H1 (cell line): Measurements from ENCODE around the gene UNK. TPM values are rescaled to one million over a fixed set of nuclear protein-coding genes. Genes with fewer than 3 reads are reported as not detected.

Source experiments
- CTCF ChIA-PET: fragments of 300-600 bp; sonication (Branson Sonifier 250); formaldehyde crosslinking; loops from one replicate; lab custom pipeline; 2021; ENCODE audit not compliant: partially characterized antibody; lab: Charles Lee
- POLR2A ChIA-PET: fragments of 300-600 bp; sonication (Branson Sonifier 250); formaldehyde crosslinking; loops from one replicate; lab custom pipeline; 2021; ENCODE audit warnings: inconsistent platforms; ENCODE audit not compliant: partially characterized antibody; lab: Charles Lee
- DNase-seq, 2 experiments: peaks; one replicate each; pipeline versions ENCODE4 v3.0.0 to v3.0.0-alpha.2; 2010 to 2022; ENCODE audit warnings: low spot score in 2 of 2, low read depth in 1 of 2, mixed read lengths in 1 of 2
- FAIRE-seq: peaks from 2 replicates; lab custom pipeline; 2011; peaks lifted over from hg19 to GRCh38; lab: Jason Lieb, UNC
- H2AFZ ChIP-seq: 2 replicates; pipeline ENCODE4 v1.8.1; 2012; ENCODE audit warnings: low read length, inconsistent platforms
- H2AK5ac ChIP-seq: 2 replicates; pipeline ENCODE4 v1.6.1; 2013; ENCODE audit warnings: low read depth, low read length
- H2BK120ac ChIP-seq: replicated peaks from 2 replicates; pipeline ENCODE3; 2013; ENCODE audit warnings: low read depth, low read length, inconsistent platforms
- H2BK12ac ChIP-seq: 2 replicates; pipeline ENCODE4 v1.6.1; 2013; ENCODE audit warnings: low read depth, low read length
- H2BK15ac ChIP-seq: 2 replicates; pipeline ENCODE4 v1.6.1; 2013; ENCODE audit warnings: low read length
- H2BK20ac ChIP-seq: 2 replicates; pipeline ENCODE4 v1.6.1; 2013; ENCODE audit warnings: low read length
- H2BK5ac ChIP-seq: 2 replicates; pipeline ENCODE4 v1.6.1; 2013; ENCODE audit warnings: low read depth, low read length
- H3K14ac ChIP-seq: 2 replicates; pipeline ENCODE4 v1.6.1; 2013; ENCODE audit warnings: inconsistent platforms; ENCODE audit not compliant: insufficient read length
- H3K18ac ChIP-seq: 2 replicates; pipeline ENCODE4 v1.6.1; 2013; ENCODE audit warnings: low read length; ENCODE audit errors: extremely low read depth
- H3K23ac ChIP-seq: 2 replicates; pipeline ENCODE4 v1.6.1; 2013; ENCODE audit warnings: inconsistent platforms; ENCODE audit not compliant: insufficient read length
- H3K23me2 ChIP-seq: 2 replicates; pipeline ENCODE4 v1.6.1; 2013; ENCODE audit warnings: low read depth, low read length
- H3K27ac ChIP-seq: 2 replicates; pipeline ENCODE4 v1.6.1; 2011; ENCODE audit warnings: low read depth, low read length, inconsistent platforms
- H3K27me3 ChIP-seq, 4 experiments: replicated peaks in 1 of 4; 1 replicate in 1 of 4; 2 replicates in 3 of 4; pipeline versions ENCODE4 v1.6.1 to v1.8.1; 2011 to 2013; ENCODE audit warnings: low read length in 3 of 4, mild to moderate bottlenecking in 3 of 4, inconsistent platforms in 2 of 4, mixed read lengths in 2 of 4, moderate library complexity in 1 of 4; ENCODE audit not compliant: control insufficient read depth in 3 of 4, insufficient read depth in 3 of 4; ENCODE audit errors: extremely low read depth in 1 of 4
- H3K36me3 ChIP-seq, 4 experiments: 2 replicates each; pipeline versions ENCODE4 v1.6.1 to v1.8.1; 2011 to 2013; ENCODE audit warnings: mild to moderate bottlenecking in 4 of 4, low read length in 3 of 4, moderate library complexity in 2 of 4, control low read depth in 1 of 4, inconsistent platforms in 1 of 4; ENCODE audit not compliant: insufficient read depth in 4 of 4, control insufficient read depth in 2 of 4
- H3K4ac ChIP-seq: replicated peaks from 2 replicates; pipeline ENCODE3; 2013; ENCODE audit warnings: low read length, low read depth, mixed read lengths, inconsistent platforms; ENCODE audit not compliant: insufficient read length
- H3K4me1 ChIP-seq, 4 experiments: replicated peaks in 1 of 4; 1 replicate in 1 of 4; 2 replicates in 3 of 4; pipeline versions ENCODE4 v1.6.1 to v1.8.1; 2011 to 2013; ENCODE audit warnings: low read length in 3 of 4, inconsistent platforms in 2 of 4, mixed read lengths in 1 of 4; ENCODE audit not compliant: insufficient read depth in 4 of 4, control insufficient read depth in 3 of 4
- H3K4me2 ChIP-seq, 2 experiments: 2 replicates each; pipeline versions ENCODE4 v1.6.1 to v1.8.1; 2011 to 2013; ENCODE audit warnings: low read depth in 2 of 2, low read length in 2 of 2, control low read depth in 1 of 2, inconsistent platforms in 1 of 2, mild to moderate bottlenecking in 1 of 2; ENCODE audit not compliant: insufficient read depth in 1 of 2
- H3K4me3 ChIP-seq, 4 experiments: fragments of 200-600, 300-600 bp in 1 of 4; sonication (generic), shearing (Covaris generic), sonication (Bioruptor Twin) in 1 of 4; 2 replicates each; pipeline versions ENCODE4 v1.5.1 to v1.8.1; 2011 to 2016; ENCODE audit warnings: low read length in 4 of 4, low read depth in 3 of 4, control low read depth in 2 of 4, inconsistent platforms in 2 of 4, mild to moderate bottlenecking in 2 of 4, mixed read lengths in 1 of 4, moderate library complexity in 1 of 4; ENCODE audit not compliant: insufficient read depth in 2 of 4; ENCODE audit errors: extremely low read depth in 1 of 4
- H3K56ac ChIP-seq: replicated peaks from 2 replicates; pipeline ENCODE3; 2013; ENCODE audit warnings: low read depth, mild to moderate bottlenecking, mixed read lengths, low read length, inconsistent platforms; ENCODE audit not compliant: insufficient read length
- H3K79me1 ChIP-seq: 2 replicates; pipeline ENCODE4 v1.6.1; 2013; ENCODE audit warnings: low read depth, low read length, control low read depth
- H3K79me2 ChIP-seq, 2 experiments: 2 replicates each; pipeline versions ENCODE4 v1.6.1 to v1.8.1; 2012 to 2013; ENCODE audit warnings: low read length in 2 of 2, mild to moderate bottlenecking in 2 of 2, inconsistent platforms in 1 of 2; ENCODE audit not compliant: insufficient read depth in 2 of 2, control insufficient read depth in 1 of 2
- H3K9ac ChIP-seq, 4 experiments: replicated peaks in 1 of 4; 1 replicate in 1 of 4; 2 replicates in 3 of 4; pipeline versions ENCODE4 v1.6.1 to v1.8.1; 2011 to 2013; ENCODE audit warnings: low read depth in 3 of 4, low read length in 3 of 4, control low read depth in 2 of 4, mild to moderate bottlenecking in 2 of 4, moderate library complexity in 2 of 4, inconsistent platforms in 1 of 4; ENCODE audit errors: extremely low read depth in 1 of 4
- H3K9me3 ChIP-seq, 2 experiments: 2 replicates each; pipeline versions ENCODE4 v1.6.1 to v1.8.1; 2012 to 2013; ENCODE audit warnings: mild to moderate bottlenecking in 2 of 2, moderate library complexity in 2 of 2, control low read depth in 1 of 2, inconsistent platforms in 1 of 2, low read depth in 1 of 2, low read length in 1 of 2, mixed read lengths in 1 of 2; ENCODE audit not compliant: insufficient read depth in 2 of 2
- H4K20me1 ChIP-seq, 2 experiments: replicated peaks in 1 of 2; 2 replicates each; pipeline versions ENCODE3 to v1.8.1; 2011 to 2013; ENCODE audit warnings: inconsistent platforms in 2 of 2, low read length in 2 of 2, mild to moderate bottlenecking in 1 of 2; ENCODE audit not compliant: insufficient read depth in 2 of 2, control insufficient read depth in 1 of 2
- H4K5ac ChIP-seq: 2 replicates; pipeline ENCODE4 v1.6.1; 2013; ENCODE audit warnings: low read length, low read depth, mixed read lengths, inconsistent platforms; ENCODE audit not compliant: insufficient read length
- H4K8ac ChIP-seq: 2 replicates; pipeline ENCODE4 v1.8.0; 2013; ENCODE audit warnings: mild to moderate bottlenecking, moderate library complexity, low read length, inconsistent platforms; ENCODE audit not compliant: insufficient read depth; ENCODE audit errors: extremely low read depth
- H4K91ac ChIP-seq: replicated peaks from 2 replicates; pipeline ENCODE3; 2013; ENCODE audit warnings: low read length, mixed read lengths, inconsistent platforms; ENCODE audit not compliant: insufficient read length
- BCL11A ChIP-seq, 2 experiments: IDR thresholded peaks; one replicate each; pipeline ENCODE4 v1.6.1; 2011; ENCODE audit warnings: low read depth in 2 of 2, low read length in 2 of 2, mild to moderate bottlenecking in 2 of 2
- CBX5 ChIP-seq: fragments of 300-800, 300-1000 bp; sonication (generic); IDR thresholded peaks from 2 replicates; pipeline ENCODE4 v1.7.1; 2016; ENCODE audit warnings: antibody characterized with exemption, low read length, low read depth
- CTBP2 ChIP-seq: IDR thresholded peaks from 2 replicates; pipeline ENCODE4 v1.7.0; 2011; ENCODE audit warnings: borderline replicate concordance, mild to moderate bottlenecking, moderate library complexity, mixed read lengths, low read length; ENCODE audit not compliant: insufficient read depth, insufficient read length
- E2F6 ChIP-seq: IDR thresholded peaks from 2 replicates; pipeline ENCODE4 v1.6.1; 2012; ENCODE audit warnings: inconsistent platforms
- HDAC6 ChIP-seq: IDR thresholded peaks from one replicate; pipeline ENCODE4 v1.7.1; 2012; ENCODE audit warnings: low read depth, mild to moderate bottlenecking, inconsistent platforms, low read length, moderate library complexity
- KDM5A ChIP-seq: fragments of 200-600 bp; IDR thresholded peaks from 2 replicates; pipeline ENCODE4 v1.7.1; 2012; ENCODE audit warnings: mild to moderate bottlenecking, low read length, inconsistent platforms, mixed read lengths
- MAX ChIP-seq: IDR thresholded peaks from 2 replicates; pipeline ENCODE4 v1.6.1; 2012; ENCODE audit warnings: inconsistent platforms
- NANOG ChIP-seq: IDR thresholded peaks from 2 replicates; pipeline ENCODE4 v1.6.1; 2011; ENCODE audit warnings: low read length, low read depth, mild to moderate bottlenecking, inconsistent platforms; ENCODE audit not compliant: insufficient read depth, poor library complexity, severe bottlenecking
- POLR2AphosphoS5 ChIP-seq: IDR thresholded peaks from 2 replicates; pipeline ENCODE4 v1.6.1; 2011; ENCODE audit warnings: low read depth, low read length
- SRF ChIP-seq: IDR thresholded peaks from 2 replicates; pipeline ENCODE4 v1.6.1; 2011; ENCODE audit warnings: mild to moderate bottlenecking, low read depth, low read length, moderate library complexity
- SUZ12 ChIP-seq: fragments of 200-600 bp; sonication (generic); IDR thresholded peaks from 2 replicates; pipeline ENCODE4 v1.6.1; 2012; ENCODE audit warnings: mild to moderate bottlenecking, inconsistent platforms, low read length, moderate library complexity, mixed read lengths
- TBP ChIP-seq: IDR thresholded peaks from 2 replicates; pipeline ENCODE4 v1.6.1; 2011; ENCODE audit warnings: low read depth, low read length, improper control_type of control experiment
- WGBS, 2 experiments: shearing (Covaris generic) in 1 of 2; methylation state at CpG; one replicate each; pipeline versions ENCODE4 v1.1.6 to v1.1.7; 2013 to 2015; ENCODE audit warnings: low lambda C conversion rate in 2 of 2, mixed read lengths in 2 of 2, inconsistent platforms in 1 of 2, low coverage in 1 of 2, missing lambda C conversion rate in 1 of 2; ENCODE audit not compliant: insufficient replicate concordance in 2 of 2, insufficient coverage in 1 of 2, insufficient read length in 1 of 2; ENCODE audit errors: extremely low coverage in 1 of 2, missing lambda C conversion rate in 1 of 2; 5-methylcytosine and 5-hydroxymethylcytosine counted together
- polyA plus RNA-seq, 7 experiments: library from polyadenylated mRNA; depleted of rRNA in 3 of 7; stranded (reverse) in 5 of 7; unstranded in 2 of 7; fragments of >200 nt in 5 of 7; fragments of 200-250 nt in 2 of 7; gene quantifications; 1 replicate in 5 of 7; 2 replicates in 1 of 7; 4 replicates in 1 of 7; pipeline versions ENCODE4 v1.2.1 to v1.2.3, GENCODE V29; 2011 to 2013; ENCODE audit warnings: missing spikeins in 2 of 7, mixed read lengths in 2 of 7
- total RNA-seq: library from RNA; stranded (reverse); fragmentation: NEBNext Ultra II Directional; extraction: Animal tissue kit (Norgen Biotek cat#: 25700); gene quantifications from 2 replicates; pipeline ENCODE4 v1.2.1, GENCODE V29; 2021

UNK gene
- total and polyA plus RNA-seq, 2 of the 8 experiments (the other 6 are each of a cell fraction or from before 2014, with no cell fraction given) = 24.2 to 33.3 TPM

GRCh38 chr17:75740215-75740614, 44.4 kb upstream of the UNK start:
- Histone ChIP-seq H3K14ac (no peak overlapping the region), H4K8ac (no peak overlapping the region; the same call in 1 of the 2 replicates), H3K27me3 (no peaks in the 10 kb centered on the region), H3K79me1 (no peaks in the 10 kb centered on the region), H3K4ac (no peak overlapping the region), H4K5ac (no peak overlapping the region), H4K20me1 (peaks cover 0 to 2% of the 10 kb centered on the region in 2 experiments), H3K56ac (no peak overlapping the region), H2BK20ac (no peak overlapping the region), H3K4me1 (no peaks in the 10 kb centered on the region), H3K36me3 (no peaks in the 10 kb centered on the region), H3K9me3 (no peaks in the 10 kb centered on the region), H2AFZ (no peak overlapping the region), H3K79me2 (no peaks in the 10 kb centered on the region), H3K23ac (no peak overlapping the region), H3K18ac (no peak overlapping the region), H3K27ac (no peak overlapping the region), H3K4me2 (no peak overlapping the region), H2BK12ac (no peak overlapping the region), H3K9ac (no peak overlapping the region), H2BK5ac (no peak overlapping the region), H4K91ac (no peak overlapping the region), H3K23me2 (no peaks in the 10 kb centered on the region), H3K4me3 (no peak overlapping the region), H2BK120ac (no peak overlapping the region), H2BK15ac (no peak overlapping the region), H2AK5ac (no peak overlapping the region)
- ChIA-PET CTCF (interaction anchor here (1.0 to 12.3 kb wide), 7 partner anchors 8 to 138 kb away, joined by 3 to 312 read pairs (median 6); partner anchors contain the start of gene SMIM5), POLR2A (interaction anchor here (0.9 to 1.5 kb wide), 3 partner anchors 11 to 40 kb away, joined by 3 to 4 read pairs (median 3); a partner anchor contains a TSS)
- WGBS, 2 experiments = 94% methylated on average over 17 of the region's 17 CpGs; no CpG with 5 or more reads in 1 of the 2 experiments
- TF ChIP-seq SUZ12 = no peak
- TF ChIP-seq KDM5A = no peak
- TF ChIP-seq NANOG = no peak
- TF ChIP-seq TBP = no peak
- no peak for TF ChIP-seq CTBP2
- no peak for TF ChIP-seq POLR2AphosphoS5
- TF ChIP-seq HDAC6 = no peak
- TF ChIP-seq SRF = no peak
- TF ChIP-seq BCL11A (IDR thresholded peaks at IDR 0.05; ENCODE audit: low read depth in 2 of 2, low read length in 2 of 2) = no peak
- no peak for TF ChIP-seq E2F6
- TF ChIP-seq MAX = no peak
- no peak for TF ChIP-seq CBX5
- FAIRE-seq = no peak
- DNase-seq = no peak
